HFF-Myc (cell line): ENCODE results near the gene FZR1.
A peak's percentile ranks its signal among the peaks of the same experiment; 100 is the strongest.

Experiments used
- DNase-seq: peaks from one replicate; pipeline ENCODE4 v3.0.0-alpha.2; 2011; ENCODE audit warnings: low read depth; ENCODE audit errors: extremely low read depth
- H3K4me3 ChIP-seq: replicated peaks from 2 replicates; pipeline ENCODE4 v1.5.1; 2011; ENCODE audit warnings: low read depth, mild to moderate bottlenecking, control low read depth, low read length
- CTCF ChIP-seq: IDR thresholded peaks from 2 replicates; pipeline ENCODE4 v1.5.1; 2012; ENCODE audit warnings: mild to moderate bottlenecking, low read depth, low read length, control low read depth; ENCODE audit errors: missing control alignments

FZR1 gene

GRCh38 chr19:3585301-3586126 is 79.4 kb downstream of the FZR1 start, which contains the start of gene GIPC3:
GIPC3 (plus strand) TSS chr19:3585478; CDS start chr19:3585598, 120 bp downstream.
- no peak for DNase-seq
- no peak within 1 kb of the TSS for H3K4me3 ChIP-seq
- TF ChIP-seq CTCF: no peak

- no peak for DNase-seq
- H3K4me3 ChIP-seq: no peak overlapping the region
- TF ChIP-seq CTCF: peak; percentile 66
These were observed 80.1 kb downstream of the FZR1 start for GRCh38 chr19:3586127-3586626.

- TF ChIP-seq CTCF: no peak
- DNase-seq: no peak
- H3K4me3 ChIP-seq: no peak overlapping the region
These were observed 80.7 kb downstream of the FZR1 start for GRCh38 chr19:3586707-3587346.
